Bone marrow (tissue), 2 donors: ENCODE results near the gene LASP1NB.
A peak's percentile ranks its signal among the peaks of the same experiment; 100 is the strongest.
"Not testable (repeated sequence)": the region's sequence is repeated elsewhere in the genome, so short reads cannot be mapped to it uniquely, and the experiment has no call there.

ENCODE experiments used
- DNase-seq, 2 donors: peaks; one replicate each; lab custom pipeline; 2025; lab: John Stamatoyannopoulos, UW

Gene LASP1NB

GRCh38 chr17:38897176-38897575 is 28.2 kb upstream of the LASP1NB start:
- no peak for DNase-seq

GRCh38 chr17:38897671-38898290 is 27.6 kb upstream of the LASP1NB start:
- no peak for DNase-seq

- DNase-seq, result peak in 1 of 2 donors; percentile 26
Measured at GRCh38 chr17:38898291-38898679, 27.1 kb upstream of the LASP1NB start.

GRCh38 chr17:38898812-38899348 is 26.5 kb upstream of the LASP1NB start:
- DNase-seq, result peak; percentile 28 to 91

GRCh38 chr17:38899421-38899820 is 26.0 kb upstream of the LASP1NB start:
- DNase-seq, result no peak

- DNase-seq, result peak; percentile 33 to 79
Measured at GRCh38 chr17:38900978-38901656, 24.3 kb upstream of the LASP1NB start.

- DNase-seq, result no peak
Measured at GRCh38 chr17:38903404-38903803, 22.0 kb upstream of the LASP1NB start.

GRCh38 chr17:38904892-38905291 is 20.5 kb upstream of the LASP1NB start:
- DNase-seq, result no peak

- DNase-seq, result no peak
Measured at GRCh38 chr17:38905375-38905774, 20.0 kb upstream of the LASP1NB start.

- DNase-seq, result no peak
Measured at GRCh38 chr17:38906460-38907228, 18.8 kb upstream of the LASP1NB start.

GRCh38 chr17:38907930-38908675 is 17.3 kb upstream of the LASP1NB start:
- DNase-seq, result no peak

GRCh38 chr17:38908676-38909181 is 16.7 kb upstream of the LASP1NB start:
- no peak for DNase-seq

GRCh38 chr17:38910325-38910724 is 15.1 kb upstream of the LASP1NB start:
- DNase-seq, result no peak

- no peak for DNase-seq
Measured at GRCh38 chr17:38911081-38911730, 14.2 kb upstream of the LASP1NB start.

GRCh38 chr17:38911731-38912081 is 13.7 kb upstream of the LASP1NB start:
- DNase-seq, result not testable (repeated sequence)

GRCh38 chr17:38912221-38912813 is 13.1 kb upstream of the LASP1NB start:
- DNase-seq, result no peak

- no peak for DNase-seq
Measured at GRCh38 chr17:38914741-38915638, 10.4 kb upstream of the LASP1NB start.

GRCh38 chr17:38915639-38915995 is 9.8 kb upstream of the LASP1NB start:
- no peak for DNase-seq

- no peak for DNase-seq
Measured at GRCh38 chr17:38916771-38917170, 8.6 kb upstream of the LASP1NB start.

- DNase-seq, result no peak
Measured at GRCh38 chr17:38917259-38917658, 8.2 kb upstream of the LASP1NB start.
